Activated CD8-positive, alpha-beta memory T cell treated with anti-CD3 and anti-CD28 coated beads for 36 hours (primary cell): ENCODE data around the gene OR1J4. TPM values are rescaled to one million over a fixed set of nuclear protein-coding genes. Genes with fewer than 3 reads are reported as not detected.

Experiments used
- CTCF ChIA-PET: fragments of 350-600 bp; sonication (Branson Sonifier 250); formaldehyde crosslinking; loops from one replicate; lab custom pipeline; 2021; ENCODE audit warnings: antibody characterized with exemption; lab: Charles Lee
- POLR2A ChIA-PET: fragments of 350-600 bp; sonication (Branson Sonifier 250); formaldehyde crosslinking; loops from one replicate; lab custom pipeline; 2021; ENCODE audit warnings: antibody characterized with exemption; lab: Charles Lee
- total RNA-seq, 2 experiments: library from RNA; stranded (reverse); gene quantifications; one replicate each; pipeline ENCODE4 v1.2.3, GENCODE V29; 2021

Gene OR1J4
- total RNA-seq, 2 experiments from 2014 or later: not detected

- ChIA-PET CTCF (no interaction called here), POLR2A (no interaction called here)
These were observed 43.3 kb downstream of the OR1J4 start for GRCh38 chr9:122562134-122562760.

- POLR2A ChIA-PET: no interaction called here
These were observed 49.0 kb downstream of the OR1J4 start for GRCh38 chr9:122567901-122568300.

More at GRCh38 chr9:122567901-122568300, 49.0 kb downstream of the OR1J4 start:
- CTCF ChIA-PET: no interaction called here

Other genes with a start within 250 kb of the OR1J4 start
- under 1 TPM in 1 of 2 experiments, not detected in 1; 0.08 TPM for gene PTGS1, start 148.1 kb upstream of the OR1J4 start, total RNA-seq
- not detected for gene OR1J1, start 41.2 kb upstream of the OR1J4 start, total RNA-seq
- not detected for gene OR1J2, start 8.3 kb upstream of the OR1J4 start, total RNA-seq
- not detected for gene OR1N1, start 8.2 kb downstream of the OR1J4 start, total RNA-seq
- gene OR1N2, start 34.0 kb downstream of the OR1J4 start, total RNA-seq: not detected
- not detected for gene OR1L8, start 64.2 kb downstream of the OR1J4 start, total RNA-seq
- not detected for gene OR1Q1, start 95.6 kb downstream of the OR1J4 start, total RNA-seq
- not detected for gene OR1B1, start 138.5 kb downstream of the OR1J4 start, total RNA-seq
- not detected for gene OR1L1, start 142.6 kb downstream of the OR1J4 start, total RNA-seq
- gene OR1L3, start 156.0 kb downstream of the OR1J4 start, total RNA-seq: not detected
- not detected for gene OR1L4, start 204.8 kb downstream of the OR1J4 start, total RNA-seq
- not detected for gene OR1L6, start 223.2 kb downstream of the OR1J4 start, total RNA-seq